IPS DF 19.7 (cell line): ENCODE results near the gene PLCG1.

Experiments
- DNase-seq: peaks from one replicate; pipeline ENCODE4 v3.0.0-alpha.2; 2013; ENCODE audit warnings: low read depth, low spot score

Gene PLCG1

DNA sequence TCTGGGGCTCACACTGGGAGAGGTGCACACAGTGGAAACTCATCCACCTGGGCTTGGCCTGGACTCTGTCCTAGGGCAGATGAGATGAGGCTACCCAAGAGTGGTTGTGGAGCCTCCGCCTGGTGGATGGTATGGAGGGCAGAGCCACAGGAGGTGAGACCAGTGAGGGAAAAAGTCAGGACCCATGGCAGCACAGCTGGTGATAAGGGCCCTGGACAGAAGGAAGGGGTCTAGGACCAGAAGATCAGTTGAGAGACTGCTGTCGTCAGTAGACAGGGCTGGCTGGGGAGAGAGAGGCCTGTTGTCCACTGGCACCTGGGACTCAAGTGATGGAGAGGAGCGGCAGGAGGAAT, 29.8 kb downstream of the PLCG1 start:
- DNase-seq, result no peak

DNA sequence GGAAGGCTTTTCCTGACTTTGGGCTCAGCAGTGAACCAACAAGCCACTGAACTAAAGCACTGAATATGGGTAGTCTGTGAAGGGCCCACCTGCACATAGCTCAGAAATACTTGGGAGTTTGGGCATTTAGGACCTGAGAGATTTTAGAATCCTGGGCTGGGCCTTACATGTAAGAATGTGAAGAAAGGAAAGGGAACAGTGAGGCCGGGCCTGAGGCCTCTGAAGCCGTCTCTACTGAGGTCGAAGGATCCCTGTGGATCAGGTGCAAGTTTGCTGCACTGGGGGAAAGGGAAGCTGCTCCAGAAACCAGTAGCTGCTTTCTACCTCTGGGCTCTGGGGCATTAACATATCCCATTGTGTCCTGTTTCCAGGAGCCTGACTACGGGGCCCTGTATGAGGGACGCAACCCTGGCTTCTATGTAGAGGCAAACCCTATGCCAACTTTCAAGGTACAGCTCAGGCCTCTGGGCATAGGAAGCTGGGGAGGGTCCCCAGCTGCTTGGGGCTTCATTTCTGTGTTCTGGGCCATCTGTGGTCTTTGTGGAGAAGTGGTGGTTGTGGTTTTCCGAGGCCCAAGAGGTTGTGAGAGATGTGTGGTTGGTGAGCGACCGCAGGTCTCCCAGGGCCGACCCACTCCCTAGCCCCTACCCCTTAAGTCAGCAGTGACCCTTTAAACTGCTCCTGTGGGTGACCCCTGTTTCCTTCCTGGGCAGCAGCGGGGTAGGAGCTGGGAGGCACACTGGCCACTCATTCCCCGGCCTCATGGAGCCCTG, 30.3 kb downstream of the PLCG1 start:
- no peak for DNase-seq

DNA sequence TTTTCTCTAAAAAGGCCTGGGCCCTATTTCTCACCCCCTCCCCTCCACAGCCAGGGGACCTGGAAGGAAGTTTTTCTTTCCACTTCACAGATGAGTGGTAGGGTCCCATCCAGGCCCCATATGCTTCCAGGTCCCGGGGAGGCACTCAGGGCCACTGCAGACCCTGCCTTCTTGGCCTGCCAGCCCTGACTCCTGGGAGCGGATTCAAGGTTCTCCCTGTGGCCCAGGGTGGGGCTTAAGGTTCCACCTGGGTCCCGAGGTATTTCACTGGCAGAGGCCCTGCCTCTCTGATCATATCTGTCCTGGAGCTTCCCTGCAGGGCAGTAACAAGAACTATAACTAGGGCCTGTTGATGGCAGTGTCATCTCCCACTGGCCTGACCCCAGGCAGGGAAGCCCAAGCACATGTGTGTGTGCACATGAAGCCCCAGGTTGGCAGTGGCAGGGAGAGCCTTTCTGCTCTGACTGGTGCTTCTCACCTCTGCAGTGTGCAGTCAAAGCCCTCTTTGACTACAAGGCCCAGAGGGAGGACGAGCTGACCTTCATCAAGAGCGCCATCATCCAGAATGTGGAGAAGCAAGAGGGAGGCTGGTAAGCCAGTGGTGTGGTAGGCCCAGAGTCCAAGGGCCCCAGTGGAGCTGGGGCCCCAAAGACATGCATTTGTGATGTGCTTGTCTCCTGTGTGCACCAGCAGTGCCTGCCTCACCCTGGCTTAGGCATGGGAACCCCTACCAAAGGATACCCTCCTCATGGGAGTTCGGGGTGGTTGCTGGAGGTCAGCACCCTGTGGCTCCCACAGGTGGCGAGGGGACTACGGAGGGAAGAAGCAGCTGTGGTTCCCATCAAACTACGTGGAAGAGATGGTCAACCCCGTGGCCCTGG, 31.2 kb downstream of the PLCG1 start:
- DNase-seq, result no peak

DNA sequence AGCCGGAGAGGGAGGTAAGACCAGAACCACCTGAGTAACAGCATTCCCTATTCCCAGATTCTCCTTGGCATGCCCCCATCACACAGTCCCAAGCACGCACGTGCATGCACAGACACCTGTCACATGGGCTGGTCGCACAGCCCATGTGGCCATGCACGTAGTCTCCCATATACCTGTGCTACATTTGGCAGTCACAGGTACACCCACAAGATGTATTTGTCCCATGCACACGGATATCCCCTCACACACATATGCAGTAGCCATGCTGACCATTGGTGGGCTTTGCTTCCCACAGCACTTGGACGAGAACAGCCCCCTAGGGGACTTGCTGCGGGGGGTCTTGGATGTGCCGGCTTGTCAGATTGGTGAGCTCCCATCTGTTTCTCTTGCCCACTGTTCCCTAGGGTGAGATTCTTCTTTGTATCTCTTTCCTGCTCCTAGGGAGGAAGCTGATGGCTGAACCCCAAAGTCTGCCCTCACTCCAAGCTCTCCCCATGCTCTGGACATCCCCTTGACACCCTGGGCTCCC, 31.9 kb downstream of the PLCG1 start:
- DNase-seq, result no peak

DNA sequence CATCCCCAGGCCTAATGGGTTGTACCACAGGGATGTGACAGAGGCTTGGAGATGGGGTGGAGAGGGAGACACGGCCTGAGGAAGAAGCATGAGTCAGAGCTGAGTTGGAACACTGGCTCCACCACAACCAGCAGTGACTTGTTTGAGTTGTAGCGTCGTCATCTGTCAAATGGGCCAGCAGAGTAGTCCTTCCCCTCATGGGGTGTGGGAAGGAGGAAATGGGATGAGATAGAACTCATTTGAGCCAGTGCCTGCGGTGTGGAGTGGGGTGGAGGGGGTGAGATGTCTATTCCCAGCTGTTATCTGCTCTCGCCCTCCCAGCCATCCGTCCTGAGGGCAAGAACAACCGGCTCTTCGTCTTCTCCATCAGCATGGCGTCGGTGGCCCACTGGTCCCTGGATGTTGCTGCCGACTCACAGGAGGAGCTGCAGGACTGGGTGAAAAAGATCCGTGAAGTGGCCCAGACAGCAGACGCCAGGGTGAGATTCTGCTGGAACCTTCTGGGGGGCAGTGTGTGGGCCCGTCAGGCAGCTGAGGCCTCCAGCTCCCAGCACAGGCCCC, 32.5 kb downstream of the PLCG1 start:
- no peak for DNase-seq

DNA sequence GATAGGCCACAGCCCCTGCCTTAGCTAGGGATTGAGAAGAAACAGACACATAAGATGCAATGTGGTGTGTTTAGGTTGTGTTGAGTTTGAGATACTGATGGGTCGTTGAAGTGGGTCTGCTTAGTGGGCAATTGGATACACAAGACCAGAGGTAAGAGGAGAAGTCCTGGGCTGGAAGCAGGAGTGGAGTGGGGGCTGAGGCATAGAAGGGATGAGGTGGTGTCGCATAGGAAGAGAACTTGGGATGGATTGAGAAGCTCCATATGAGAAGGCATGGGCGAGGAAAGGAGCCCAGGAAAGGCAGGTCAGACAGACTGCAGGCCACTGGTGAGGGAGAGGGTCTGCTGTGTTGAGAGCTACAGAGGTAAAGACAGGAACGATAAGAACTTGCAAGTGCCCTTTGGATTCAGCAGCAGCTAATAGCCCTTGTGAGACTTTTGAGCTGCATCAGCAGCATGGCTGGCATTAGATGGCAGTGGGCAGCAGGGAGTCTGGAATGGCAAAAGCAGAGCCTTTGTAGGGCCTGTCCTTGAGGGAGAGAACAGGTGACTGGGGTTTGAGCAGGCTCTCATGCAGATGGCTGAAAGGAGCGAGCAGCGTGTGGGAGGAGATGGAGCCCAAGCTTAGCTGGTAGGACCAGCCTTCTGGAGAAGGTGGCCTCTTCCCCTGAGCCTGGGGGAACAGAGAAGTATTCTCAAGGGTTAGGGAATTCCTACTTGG, 33.2 kb downstream of the PLCG1 start:
- DNase-seq, result no peak

DNA sequence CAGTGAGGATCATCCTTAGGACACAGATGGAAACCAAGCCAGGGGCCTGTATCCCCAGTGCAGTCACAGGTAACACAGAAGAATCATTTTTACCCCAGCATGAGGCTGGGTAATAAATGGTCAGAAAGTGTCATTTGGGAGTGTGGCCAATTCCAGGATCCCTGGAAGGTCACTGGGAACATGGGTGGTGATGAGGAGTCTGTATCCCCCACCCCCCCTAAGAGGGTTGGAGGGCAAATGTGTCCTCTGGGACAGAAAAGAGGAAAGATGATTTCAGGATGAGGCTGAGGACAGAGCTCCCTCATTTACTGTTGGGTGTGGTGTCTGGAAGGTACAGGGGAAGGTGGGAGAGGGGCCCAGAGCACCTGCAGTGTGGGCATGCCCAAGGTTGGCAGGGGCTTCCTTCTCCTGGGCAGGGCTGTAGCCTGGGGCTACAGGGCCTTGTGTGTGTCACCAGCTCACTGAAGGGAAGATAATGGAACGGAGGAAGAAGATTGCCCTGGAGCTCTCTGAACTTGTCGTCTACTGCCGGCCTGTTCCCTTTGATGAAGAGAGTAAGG, 34.5 kb downstream of the PLCG1 start:
- DNase-seq, result no peak

DNA sequence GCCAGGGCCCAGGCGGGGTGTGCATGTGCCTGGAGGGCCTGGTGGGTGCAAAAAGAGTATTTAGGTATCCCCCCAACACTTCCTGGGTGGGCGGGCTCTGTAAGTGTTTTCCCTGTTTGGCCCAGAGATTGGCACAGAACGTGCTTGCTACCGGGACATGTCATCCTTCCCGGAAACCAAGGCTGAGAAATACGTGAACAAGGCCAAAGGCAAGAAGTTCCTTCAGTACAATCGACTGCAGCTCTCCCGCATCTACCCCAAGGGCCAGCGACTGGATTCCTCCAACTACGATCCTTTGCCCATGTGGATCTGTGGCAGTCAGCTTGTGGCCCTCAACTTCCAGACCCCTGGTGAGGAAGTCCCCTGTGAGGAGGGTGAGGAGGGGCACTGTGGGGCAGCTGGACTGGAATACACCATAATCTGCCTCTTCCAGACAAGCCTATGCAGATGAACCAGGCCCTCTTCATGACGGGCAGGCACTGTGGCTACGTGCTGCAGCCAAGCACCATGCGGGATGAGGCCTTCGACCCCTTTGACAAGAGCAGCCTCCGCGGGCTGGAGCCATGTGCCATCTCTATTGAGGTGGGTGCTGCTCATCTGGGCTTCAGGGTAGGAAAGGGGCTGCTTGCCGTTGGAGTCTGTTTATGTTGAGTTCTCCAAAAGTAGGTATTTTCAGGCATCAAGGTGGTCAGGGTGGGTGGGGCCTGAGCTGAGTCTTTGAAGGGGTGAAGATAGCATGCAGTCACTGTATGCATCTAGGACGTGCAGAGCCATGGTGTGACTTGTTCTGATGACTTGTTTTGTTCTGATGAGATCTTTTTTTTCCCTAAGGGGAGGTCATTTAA, 35.2 kb downstream of the PLCG1 start:
- DNase-seq, result no peak

DNA sequence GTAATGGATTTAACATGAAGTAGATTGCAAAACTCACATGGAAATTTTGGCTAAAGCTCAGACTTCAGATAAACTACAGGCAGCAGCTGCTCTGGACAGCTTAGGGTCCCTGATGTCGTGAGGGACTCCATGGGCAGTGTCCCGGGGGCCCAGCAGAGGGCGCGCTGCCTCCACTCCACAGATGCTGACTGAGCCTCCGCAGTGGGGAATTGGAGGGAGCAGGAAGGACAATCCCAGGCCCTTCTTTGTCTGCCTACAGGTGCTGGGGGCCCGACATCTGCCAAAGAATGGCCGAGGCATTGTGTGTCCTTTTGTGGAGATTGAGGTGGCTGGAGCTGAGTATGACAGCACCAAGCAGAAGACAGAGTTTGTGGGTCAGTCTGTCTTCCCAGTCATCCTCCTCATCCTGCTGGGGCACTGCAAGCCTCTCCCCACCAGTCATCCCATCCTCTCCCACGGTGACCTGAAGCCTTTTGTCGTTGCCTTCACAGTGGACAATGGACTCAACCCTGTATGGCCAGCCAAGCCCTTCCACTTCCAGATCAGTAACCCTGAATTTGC, 35.9 kb downstream of the PLCG1 start:
- DNase-seq, result no peak

DNA sequence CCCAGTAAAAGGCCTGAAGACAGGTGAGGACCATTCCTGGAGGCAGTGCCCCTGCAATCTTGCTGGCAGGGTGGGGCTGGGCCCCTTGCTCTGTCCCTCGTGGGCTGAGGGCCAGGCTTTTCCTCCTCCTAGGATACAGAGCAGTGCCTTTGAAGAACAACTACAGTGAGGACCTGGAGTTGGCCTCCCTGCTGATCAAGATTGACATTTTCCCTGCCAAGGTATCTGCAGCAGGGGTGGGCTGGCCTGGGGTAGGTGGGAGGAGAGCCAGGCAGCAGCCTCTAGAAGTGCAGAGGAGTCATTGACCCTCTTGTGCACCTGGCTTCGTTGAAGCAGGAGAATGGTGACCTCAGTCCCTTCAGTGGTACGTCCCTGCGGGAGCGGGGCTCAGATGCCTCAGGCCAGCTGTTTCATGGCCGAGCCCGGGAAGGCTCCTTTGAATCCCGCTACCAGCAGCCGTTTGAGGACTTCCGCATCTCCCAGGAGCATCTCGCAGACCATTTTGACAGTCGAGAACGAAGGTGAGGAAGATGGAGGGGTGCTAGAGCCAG, 36.5 kb downstream of the PLCG1 start:
- no peak for DNase-seq

DNA sequence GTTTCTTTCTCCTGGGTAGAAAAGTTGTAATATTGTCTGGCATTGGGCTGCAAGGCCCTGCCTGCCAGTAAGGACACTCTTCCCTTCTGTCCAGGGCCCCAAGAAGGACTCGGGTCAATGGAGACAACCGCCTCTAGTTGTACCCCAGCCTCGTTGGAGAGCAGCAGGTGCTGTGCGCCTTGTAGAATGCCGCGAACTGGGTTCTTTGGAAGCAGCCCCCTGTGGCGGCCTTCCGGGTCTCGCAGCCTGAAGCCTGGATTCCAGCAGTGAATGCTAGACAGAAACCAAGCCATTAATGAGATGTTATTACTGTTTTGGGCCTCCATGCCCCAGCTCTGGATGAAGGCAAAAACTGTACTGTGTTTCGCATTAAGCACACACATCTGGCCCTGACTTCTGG, 37.0 kb downstream of the PLCG1 start:
- DNase-seq, result no peak

DNA sequence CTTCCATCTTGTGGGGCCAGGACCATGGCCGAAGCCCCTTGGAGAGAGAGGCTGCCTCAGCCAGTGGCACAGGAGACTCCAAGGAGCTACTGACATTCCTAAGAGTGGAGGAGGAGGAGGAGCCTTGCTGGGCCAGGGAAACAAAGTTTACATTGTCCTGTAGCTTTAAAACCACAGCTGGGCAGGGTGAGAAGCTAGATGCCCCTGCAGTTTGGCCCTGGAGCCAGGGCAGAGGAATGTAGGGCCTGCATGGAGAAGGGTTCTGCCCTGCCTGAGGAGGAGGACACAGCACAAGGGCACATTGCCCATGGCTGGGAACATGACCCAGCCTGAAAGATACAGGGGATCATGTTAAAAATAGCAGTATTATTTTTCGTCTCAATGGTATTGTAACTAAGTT, 37.4 kb downstream of the PLCG1 start:
- DNase-seq, result no peak

DNA sequence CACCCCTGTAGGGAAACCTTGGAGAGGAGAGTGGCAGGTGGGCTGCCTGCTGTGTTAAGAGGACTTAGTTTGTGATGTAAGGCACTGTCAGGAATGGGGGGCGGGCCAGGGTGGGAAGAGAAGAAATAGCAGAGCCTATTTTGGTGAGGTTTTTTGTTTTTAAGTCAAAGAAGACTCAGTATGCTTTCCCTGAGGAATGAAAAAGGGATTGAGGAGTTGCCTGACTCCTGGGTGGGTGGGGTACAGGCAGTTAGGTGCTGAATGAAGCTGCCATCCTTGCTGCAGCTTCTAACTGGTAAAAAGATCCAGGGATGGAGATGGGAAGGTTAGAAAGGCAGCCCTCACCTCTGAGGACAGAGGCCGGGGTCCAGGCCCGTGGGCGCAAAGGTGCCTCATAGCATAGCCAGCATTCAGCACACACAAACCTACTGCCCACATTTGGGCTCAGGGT, 37.9 kb downstream of the PLCG1 start:
- no peak for DNase-seq

DNA sequence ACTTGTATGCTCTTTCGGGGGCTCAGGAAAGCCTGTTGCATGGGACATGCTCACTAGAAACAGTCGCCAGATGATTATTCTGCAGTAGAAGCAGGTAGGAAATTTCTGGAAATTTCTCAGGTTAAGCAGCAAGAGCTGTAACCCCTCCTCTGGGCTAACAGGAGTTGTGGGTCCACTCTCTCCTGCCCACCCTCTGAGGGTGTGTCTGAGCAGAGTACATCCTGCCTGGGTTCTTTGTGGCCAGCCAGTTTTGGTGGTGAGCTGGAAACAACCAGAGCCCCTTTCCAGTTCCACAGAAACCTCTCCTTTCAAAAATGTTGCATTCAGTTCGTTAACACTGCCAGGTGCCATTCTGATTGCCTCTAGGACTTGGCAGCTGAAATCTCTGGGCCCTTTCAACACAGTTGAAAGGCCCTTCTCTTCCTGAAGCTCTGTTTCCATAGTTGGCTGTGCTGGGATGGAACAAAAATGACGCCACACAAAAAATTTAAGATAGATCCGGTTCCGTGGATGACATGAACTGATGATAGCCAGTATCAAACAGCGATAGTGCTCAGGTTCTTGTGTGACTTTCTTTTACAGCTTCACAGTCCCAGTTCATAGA, 38.5 kb downstream of the PLCG1 start:
- no peak for DNase-seq

DNA sequence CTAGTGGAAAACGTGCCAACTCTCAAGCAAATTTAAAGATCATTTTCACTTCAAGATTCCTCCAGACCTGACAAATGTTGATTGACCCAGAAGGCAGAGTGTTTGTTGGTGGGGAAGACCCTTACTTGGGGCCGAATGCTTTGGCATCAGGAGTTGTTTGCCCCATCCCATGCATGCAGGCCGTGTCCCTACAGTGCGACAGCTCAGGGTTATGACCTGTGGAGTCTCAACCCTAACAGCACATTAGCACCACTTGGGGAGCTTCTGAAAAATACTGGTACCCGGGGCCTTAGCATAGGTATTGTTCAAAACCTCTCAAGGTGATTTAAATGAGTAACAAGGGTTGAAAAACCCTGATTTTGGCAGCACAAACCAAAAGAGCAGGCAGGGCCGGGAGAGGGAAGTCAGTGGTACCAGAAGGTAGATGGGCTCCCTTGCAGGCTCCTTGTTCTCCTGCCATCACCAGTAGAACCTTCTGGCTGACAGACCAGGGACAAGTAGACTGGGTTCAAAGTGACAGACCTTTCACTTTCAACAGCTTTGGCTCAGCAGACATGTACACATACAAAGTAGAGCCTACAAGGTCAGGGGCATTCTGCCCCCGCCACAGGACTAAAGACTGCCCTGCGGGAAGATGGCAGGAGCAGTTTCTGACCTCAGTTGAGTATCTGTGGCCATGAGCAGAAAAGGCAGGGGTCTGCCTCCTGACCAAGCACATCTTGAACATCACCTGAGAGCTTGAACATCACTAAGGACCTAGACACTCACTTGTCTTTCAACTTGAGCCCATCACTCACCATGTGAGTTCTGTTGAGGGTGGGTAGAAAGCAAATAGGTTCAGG, 39.6 kb downstream of the PLCG1 start:
- no peak for DNase-seq

DNA sequence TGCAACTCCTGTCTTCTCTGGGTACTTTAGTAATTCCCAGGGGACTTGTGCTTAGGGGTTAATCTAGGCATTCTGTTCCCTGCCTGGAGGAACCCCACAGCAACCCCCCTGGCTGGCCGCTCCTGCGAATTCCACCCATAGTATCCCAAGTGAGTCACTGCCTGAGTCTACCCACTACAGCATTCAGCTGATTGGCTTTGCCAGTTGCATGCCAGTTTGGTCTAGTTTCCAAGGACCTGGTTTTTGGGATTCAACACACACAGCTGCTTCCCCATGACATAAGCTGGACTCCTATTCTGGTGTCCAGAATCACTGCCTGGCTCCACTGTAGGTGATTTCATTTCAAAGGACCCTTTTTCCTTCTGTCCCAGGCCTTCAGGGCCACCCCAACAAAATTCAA, 40.3 kb downstream of the PLCG1 start:
- DNase-seq, result no peak

DNA sequence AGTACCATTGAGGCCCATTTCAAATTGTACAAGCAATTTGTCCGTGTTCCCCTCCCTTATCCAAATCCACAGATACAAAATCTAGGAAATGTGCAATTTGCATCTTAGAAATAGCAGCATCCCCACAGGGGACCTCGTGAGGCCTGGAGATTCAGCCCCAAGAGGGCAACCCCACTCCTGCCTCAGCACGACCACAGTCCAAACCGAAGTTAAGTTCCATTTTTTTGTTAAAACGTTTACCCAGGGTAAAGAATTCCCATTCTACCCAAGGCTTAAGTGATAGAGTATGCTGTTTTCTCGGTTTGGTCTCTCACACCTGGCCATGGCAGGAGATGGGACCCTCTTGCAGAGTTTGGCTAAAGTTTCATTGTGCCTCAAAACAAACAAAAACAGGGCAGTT, 41.2 kb downstream of the PLCG1 start:
- DNase-seq, result no peak

DNA sequence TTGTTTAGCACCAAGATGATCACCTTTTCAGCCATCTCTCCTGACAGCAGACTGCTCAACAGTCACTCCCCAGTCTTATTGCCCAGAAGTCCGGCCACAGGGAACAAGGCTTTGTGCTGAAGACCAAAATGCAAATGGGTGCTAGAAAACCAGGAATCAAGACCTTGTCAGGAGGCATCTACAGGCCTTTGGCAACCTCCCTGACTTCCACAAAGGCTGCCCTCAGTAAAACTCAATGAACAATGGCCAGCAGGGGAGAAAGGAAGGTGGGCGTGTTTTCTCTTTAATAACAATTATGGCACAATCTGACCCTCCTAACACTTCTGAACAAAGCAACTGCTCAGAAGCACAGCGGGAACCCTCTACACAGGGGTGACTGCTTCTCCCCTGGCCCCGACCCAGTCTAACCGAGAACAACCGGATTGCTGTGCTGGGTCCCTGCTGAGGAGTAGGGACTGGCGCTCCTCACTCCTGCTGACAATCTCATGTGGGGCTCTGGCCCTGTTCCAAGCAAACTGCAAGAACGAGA, 41.6 kb downstream of the PLCG1 start:
- DNase-seq, result no peak
